ENCODE measurements around the gene FNDC3A.

DNA sequence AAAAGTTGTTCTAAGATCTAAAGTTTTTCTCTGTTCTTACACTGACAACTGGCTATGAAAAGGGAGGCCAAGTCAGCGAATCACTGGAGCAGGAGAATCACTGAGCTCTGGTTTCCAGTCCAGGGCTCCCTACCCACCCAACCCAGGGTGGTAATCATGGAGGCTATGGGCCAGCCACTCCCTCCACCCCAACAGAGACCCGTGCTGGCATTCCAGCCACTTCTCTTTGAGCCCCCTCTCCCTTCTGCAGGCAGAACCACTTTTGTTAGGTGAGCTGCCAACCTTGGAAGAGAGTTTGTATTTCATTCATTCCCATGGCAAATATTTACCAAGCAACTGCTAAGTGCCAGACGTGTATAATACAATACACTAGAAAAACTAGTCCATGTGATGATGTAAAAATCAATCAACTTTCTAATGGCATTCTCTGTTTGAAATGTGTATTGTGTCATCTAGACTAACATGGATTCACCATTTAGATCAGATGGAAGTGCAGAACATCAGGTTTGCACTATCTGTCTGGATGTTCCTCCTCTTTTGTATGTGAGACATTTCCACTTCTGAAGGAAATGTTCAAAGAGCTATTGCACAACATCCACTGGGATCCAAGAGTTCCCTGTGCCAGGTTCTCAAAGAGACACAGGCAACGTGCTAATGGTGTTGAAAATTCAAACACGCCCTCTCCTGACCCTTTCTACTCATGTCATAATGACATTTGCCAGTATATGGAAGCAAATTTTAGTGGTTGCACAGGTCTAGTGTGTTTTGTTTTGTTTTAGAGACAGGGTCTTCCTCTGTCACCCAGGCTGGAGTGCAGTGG, 249.7 kb downstream of the FNDC3A start:
- TF ChIP-seq CTCF (IDR thresholded peaks at IDR 0.05; ENCODE audit: poor library complexity) (no peak), EZH2phosphoT487 (IDR thresholded peaks at IDR 0.05; ENCODE audit: low read depth, severe bottlenecking, unreplicated experiment) (no peak)

All from hepatocyte (in vitro differentiated cells).